ENCODE results near the gene CR1. TPM values are rescaled to one million over a fixed set of nuclear protein-coding genes. Genes with fewer than 3 reads are reported as not detected.
"Not testable (repeated sequence)": the region's sequence is repeated elsewhere in the genome, so short reads cannot be mapped to it uniquely, and the experiment has no call there.

Gene CR1
- polyA plus RNA-seq, 2 donors = 0.06 to 0.12 TPM

- Histone ChIP-seq H3K27ac (ENCODE audit: low read depth in 2 of 2, low read length in 1 of 2) (no peak overlapping the region), H3K27me3 (ENCODE audit: control insufficient read depth in 1 of 2, insufficient read depth in 2 of 2, low read length in 2 of 2) (no peaks in the 10 kb centered on the region), H3K4me1 (ENCODE audit: control insufficient read depth in 2 of 2, insufficient read depth in 2 of 2, low read length in 1 of 2) (no peaks in the 10 kb centered on the region), H3K36me3 (ENCODE audit: control insufficient read depth in 2 of 2, insufficient read depth in 2 of 2, low read length in 1 of 2) (no peaks in the 10 kb centered on the region), H3K9me3 (ENCODE audit: control insufficient read depth in 2 of 2, insufficient read depth in 1 of 2, low read depth in 1 of 2, low read length in 1 of 2) (no peaks in the 10 kb centered on the region), H3K4me3 (ENCODE audit: low read depth in 1 of 2, low read length in 2 of 2) (no peak overlapping the region)
- 48 to 59% methylated on average over 2 of the region's 2 CpGs for WGBS, 2 donors
Observed at GRCh38 chr1:207606362-207606755, 110.4 kb downstream of the CR1 start.

GRCh38 chr1:207612762-207613161 lies 116.8 kb downstream of the CR1 start:
- 85 to 91% methylated on average over 11 of the region's 11 CpGs for WGBS, 2 donors
- no peak overlapping the region for H3K27ac ChIP-seq (ENCODE audit: low read depth in 2 of 2, low read length in 1 of 2)
- H3K9me3 ChIP-seq (ENCODE audit: control insufficient read depth in 2 of 2, insufficient read depth in 1 of 2, low read depth in 1 of 2, low read length in 1 of 2) = peaks cover 0 to 2% of the 10 kb centered on the region in 2 donors
- H3K36me3 ChIP-seq (ENCODE audit: control insufficient read depth in 2 of 2, insufficient read depth in 2 of 2, low read length in 1 of 2) = no peaks in the 10 kb centered on the region
- no peaks in the 10 kb centered on the region for H3K4me1 ChIP-seq (ENCODE audit: control insufficient read depth in 2 of 2, insufficient read depth in 2 of 2, low read length in 1 of 2)
- no peak overlapping the region for H3K4me3 ChIP-seq (ENCODE audit: low read depth in 1 of 2, low read length in 2 of 2)
- no peaks in the 10 kb centered on the region for H3K27me3 ChIP-seq (ENCODE audit: control insufficient read depth in 1 of 2, insufficient read depth in 2 of 2, low read length in 2 of 2)

GRCh38 chr1:207619871-207620542 lies 124.0 kb downstream of the CR1 start:
- H3K36me3 ChIP-seq (ENCODE audit: control insufficient read depth in 2 of 2, insufficient read depth in 2 of 2, low read length in 1 of 2) = no peaks in the 10 kb centered on the region
- WGBS, 2 donors = 52 to 54% methylated on average over 7 of the region's 7 CpGs
- no peaks in the 10 kb centered on the region for H3K4me1 ChIP-seq (ENCODE audit: control insufficient read depth in 2 of 2, insufficient read depth in 2 of 2, low read length in 1 of 2)
- H3K27me3 ChIP-seq (ENCODE audit: control insufficient read depth in 1 of 2, insufficient read depth in 2 of 2, low read length in 2 of 2) = no peaks in the 10 kb centered on the region
- no peak overlapping the region for H3K4me3 ChIP-seq (ENCODE audit: low read depth in 1 of 2, low read length in 2 of 2)
- no peak overlapping the region for H3K27ac ChIP-seq (ENCODE audit: low read depth in 2 of 2, low read length in 1 of 2)
- no peaks in the 10 kb centered on the region for H3K9me3 ChIP-seq (ENCODE audit: control insufficient read depth in 2 of 2, insufficient read depth in 1 of 2, low read depth in 1 of 2, low read length in 1 of 2)

DNA sequence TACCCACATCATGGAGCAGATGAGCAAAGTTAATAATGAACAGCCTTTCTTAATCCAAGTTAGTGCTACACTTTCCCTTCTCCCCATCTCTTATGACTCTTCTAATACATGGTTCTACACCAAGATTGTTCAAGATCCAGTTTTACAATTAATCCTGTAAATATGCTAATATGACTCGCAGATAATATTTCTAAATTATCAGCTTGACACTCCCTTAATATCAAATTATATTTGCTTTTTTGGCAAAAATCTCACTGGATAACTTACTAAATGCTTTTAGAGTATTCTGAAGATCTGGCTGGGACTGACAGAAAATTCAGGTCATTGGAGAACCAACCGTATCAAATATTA lies 124.6 kb downstream of the CR1 start:
- Histone ChIP-seq H3K27me3 (ENCODE audit: control insufficient read depth in 1 of 2, insufficient read depth in 2 of 2, low read length in 2 of 2) (no peaks in the 10 kb centered on the region), H3K9me3 (ENCODE audit: control insufficient read depth in 2 of 2, insufficient read depth in 1 of 2, low read depth in 1 of 2, low read length in 1 of 2) (no peaks in the 10 kb centered on the region), H3K27ac (ENCODE audit: low read depth in 2 of 2, low read length in 1 of 2) (no peak overlapping the region), H3K4me3 (ENCODE audit: low read depth in 1 of 2, low read length in 2 of 2) (no peak overlapping the region), H3K4me1 (ENCODE audit: control insufficient read depth in 2 of 2, insufficient read depth in 2 of 2, low read length in 1 of 2) (no peaks in the 10 kb centered on the region), H3K36me3 (ENCODE audit: control insufficient read depth in 2 of 2, insufficient read depth in 2 of 2, low read length in 1 of 2) (no peaks in the 10 kb centered on the region)
- 94 to 95% methylated on average over 2 of the region's 2 CpGs for WGBS, 2 donors

- H3K4me1 ChIP-seq (ENCODE audit: control insufficient read depth in 2 of 2, insufficient read depth in 2 of 2, low read length in 1 of 2); H3K36me3 ChIP-seq (ENCODE audit: control insufficient read depth in 2 of 2, insufficient read depth in 2 of 2, low read length in 1 of 2); H3K27ac ChIP-seq (ENCODE audit: low read depth in 2 of 2, low read length in 1 of 2); H3K9me3 ChIP-seq (ENCODE audit: control insufficient read depth in 2 of 2, insufficient read depth in 1 of 2, low read depth in 1 of 2, low read length in 1 of 2); H3K4me3 ChIP-seq (ENCODE audit: low read depth in 1 of 2, low read length in 2 of 2); H3K27me3 ChIP-seq (ENCODE audit: control insufficient read depth in 1 of 2, insufficient read depth in 2 of 2, low read length in 2 of 2): not testable (repeated sequence)
- WGBS, 2 donors = 67 to 89% methylated on average over 1 of the region's 1 CpG
Observed at GRCh38 chr1:207625504-207626071, 129.6 kb downstream of the CR1 start.

GRCh38 chr1:207626972-207627337 lies 131.0 kb downstream of the CR1 start:
- WGBS, 2 donors = 91 to 96% methylated on average over 1 of the region's 1 CpG
- H3K27me3 ChIP-seq (ENCODE audit: control insufficient read depth in 1 of 2, insufficient read depth in 2 of 2, low read length in 2 of 2) = no peaks in the 10 kb centered on the region

GRCh38 chr1:207627496-207627895 lies 131.5 kb downstream of the CR1 start:
- H3K4me3 ChIP-seq (ENCODE audit: low read depth in 1 of 2, low read length in 2 of 2) = no peak overlapping the region
- no peaks in the 10 kb centered on the region for H3K27me3 ChIP-seq (ENCODE audit: control insufficient read depth in 1 of 2, insufficient read depth in 2 of 2, low read length in 2 of 2)
- no peaks in the 10 kb centered on the region for H3K4me1 ChIP-seq (ENCODE audit: control insufficient read depth in 2 of 2, insufficient read depth in 2 of 2, low read length in 1 of 2)
- H3K27ac ChIP-seq (ENCODE audit: low read depth in 2 of 2, low read length in 1 of 2) = no peak overlapping the region
- 93 to 99% methylated on average over 2 of the region's 2 CpGs for WGBS, 2 donors
- no peaks in the 10 kb centered on the region for H3K36me3 ChIP-seq (ENCODE audit: control insufficient read depth in 2 of 2, insufficient read depth in 2 of 2, low read length in 1 of 2)
- no peaks in the 10 kb centered on the region for H3K9me3 ChIP-seq (ENCODE audit: control insufficient read depth in 2 of 2, insufficient read depth in 1 of 2, low read depth in 1 of 2, low read length in 1 of 2)

More at GRCh38 chr1:207626972-207627337, 131.0 kb downstream of the CR1 start:
- no peaks in the 10 kb centered on the region for H3K9me3 ChIP-seq (ENCODE audit: control insufficient read depth in 2 of 2, insufficient read depth in 1 of 2, low read depth in 1 of 2, low read length in 1 of 2)
- H3K4me3 ChIP-seq (ENCODE audit: low read depth in 1 of 2, low read length in 2 of 2) = no peak overlapping the region
- H3K36me3 ChIP-seq (ENCODE audit: control insufficient read depth in 2 of 2, insufficient read depth in 2 of 2, low read length in 1 of 2) = no peaks in the 10 kb centered on the region
- no peak overlapping the region for H3K27ac ChIP-seq (ENCODE audit: low read depth in 2 of 2, low read length in 1 of 2)
- no peaks in the 10 kb centered on the region for H3K4me1 ChIP-seq (ENCODE audit: control insufficient read depth in 2 of 2, insufficient read depth in 2 of 2, low read length in 1 of 2)

GRCh38 chr1:207628776-207629175 lies 132.8 kb downstream of the CR1 start:
- Histone ChIP-seq H3K27ac (ENCODE audit: low read depth in 2 of 2, low read length in 1 of 2) (no peak overlapping the region), H3K4me1 (ENCODE audit: control insufficient read depth in 2 of 2, insufficient read depth in 2 of 2, low read length in 1 of 2) (no peaks in the 10 kb centered on the region), H3K27me3 (ENCODE audit: control insufficient read depth in 1 of 2, insufficient read depth in 2 of 2, low read length in 2 of 2) (no peaks in the 10 kb centered on the region), H3K36me3 (ENCODE audit: control insufficient read depth in 2 of 2, insufficient read depth in 2 of 2, low read length in 1 of 2) (no peaks in the 10 kb centered on the region), H3K4me3 (ENCODE audit: low read depth in 1 of 2, low read length in 2 of 2) (no peak overlapping the region), H3K9me3 (ENCODE audit: control insufficient read depth in 2 of 2, insufficient read depth in 1 of 2, low read depth in 1 of 2, low read length in 1 of 2) (no peaks in the 10 kb centered on the region)
- WGBS, 2 donors = 27 to 33% methylated on average over 5 of the region's 5 CpGs

GRCh38 chr1:207631137-207631536 lies 135.2 kb downstream of the CR1 start:
- WGBS, 2 donors = 44 to 63% methylated on average over 1 of the region's 1 CpG
- H3K27me3 ChIP-seq (ENCODE audit: control insufficient read depth in 1 of 2, insufficient read depth in 2 of 2, low read length in 2 of 2) = no peaks in the 10 kb centered on the region
- H3K4me1 ChIP-seq (ENCODE audit: control insufficient read depth in 2 of 2, insufficient read depth in 2 of 2, low read length in 1 of 2) = no peaks in the 10 kb centered on the region
- H3K36me3 ChIP-seq (ENCODE audit: control insufficient read depth in 2 of 2, insufficient read depth in 2 of 2, low read length in 1 of 2) = no peaks in the 10 kb centered on the region
- H3K9me3 ChIP-seq (ENCODE audit: control insufficient read depth in 2 of 2, insufficient read depth in 1 of 2, low read depth in 1 of 2, low read length in 1 of 2) = no peaks in the 10 kb centered on the region
- H3K4me3 ChIP-seq (ENCODE audit: low read depth in 1 of 2, low read length in 2 of 2) = no peak overlapping the region
- H3K27ac ChIP-seq (ENCODE audit: low read depth in 2 of 2, low read length in 1 of 2) = no peak overlapping the region

DNA sequence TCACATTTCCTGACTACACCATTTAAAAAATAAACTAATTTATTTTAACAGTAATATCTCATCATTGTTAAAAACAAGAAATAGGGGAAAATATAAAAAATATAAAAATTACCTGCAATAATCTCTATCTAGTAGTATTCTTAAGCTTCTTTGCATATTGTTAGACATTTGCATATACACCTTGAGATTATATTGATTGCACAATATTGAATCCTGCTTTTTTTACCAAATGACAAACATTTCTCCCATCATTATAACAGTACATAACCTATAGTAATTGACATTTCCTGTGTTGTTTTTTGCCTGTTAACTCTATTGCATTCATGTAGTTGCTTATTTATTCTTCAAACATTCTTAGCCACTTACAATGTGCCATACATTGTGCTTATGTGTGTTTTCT lies 137.3 kb downstream of the CR1 start:
- no peaks in the 10 kb centered on the region for H3K9me3 ChIP-seq (ENCODE audit: control insufficient read depth in 2 of 2, insufficient read depth in 1 of 2, low read depth in 1 of 2, low read length in 1 of 2)
- no peaks in the 10 kb centered on the region for H3K27me3 ChIP-seq (ENCODE audit: control insufficient read depth in 1 of 2, insufficient read depth in 2 of 2, low read length in 2 of 2)
- no peak overlapping the region for H3K4me3 ChIP-seq (ENCODE audit: low read depth in 1 of 2, low read length in 2 of 2)
- no peaks in the 10 kb centered on the region for H3K36me3 ChIP-seq (ENCODE audit: control insufficient read depth in 2 of 2, insufficient read depth in 2 of 2, low read length in 1 of 2)
- no peaks in the 10 kb centered on the region for H3K4me1 ChIP-seq (ENCODE audit: control insufficient read depth in 2 of 2, insufficient read depth in 2 of 2, low read length in 1 of 2)
- H3K27ac ChIP-seq (ENCODE audit: low read depth in 2 of 2, low read length in 1 of 2) = no peak overlapping the region

All from esophagus (tissue), 2 donors.